ENCODE measurements around the gene TIAL1.

DNA sequence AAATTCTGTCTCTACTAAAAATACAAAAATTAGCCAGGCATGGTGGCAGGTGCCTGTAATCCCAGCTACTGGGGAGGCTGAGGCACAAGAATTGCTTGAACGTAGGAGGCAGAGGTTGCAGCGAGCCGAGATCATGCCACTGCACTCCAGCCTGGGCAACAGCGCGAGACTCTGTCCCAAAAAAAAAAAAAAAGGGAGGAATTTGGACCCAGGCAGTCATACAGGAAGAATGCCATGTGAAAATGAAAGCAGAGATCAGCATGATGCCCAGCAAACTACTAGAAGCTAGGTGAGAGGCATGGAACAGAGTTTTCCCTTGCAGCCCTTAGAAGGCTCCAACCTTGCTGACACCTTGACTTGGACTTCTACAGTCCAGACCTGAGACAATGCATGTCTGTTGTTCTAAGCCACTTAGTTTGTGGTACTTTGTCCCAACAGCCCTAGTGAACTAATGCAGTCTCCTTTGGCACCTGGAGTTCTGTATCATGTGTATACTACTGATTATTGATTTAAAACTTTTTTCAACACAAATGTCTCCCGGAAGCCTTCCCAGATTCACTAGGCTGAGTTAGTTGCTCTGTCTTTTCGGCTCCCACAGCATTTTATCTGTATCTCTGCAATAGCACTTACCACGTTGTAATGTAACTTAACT is 44.2 kb upstream of the TIAL1 start:
- TF ChIP-seq, protein P1, sequence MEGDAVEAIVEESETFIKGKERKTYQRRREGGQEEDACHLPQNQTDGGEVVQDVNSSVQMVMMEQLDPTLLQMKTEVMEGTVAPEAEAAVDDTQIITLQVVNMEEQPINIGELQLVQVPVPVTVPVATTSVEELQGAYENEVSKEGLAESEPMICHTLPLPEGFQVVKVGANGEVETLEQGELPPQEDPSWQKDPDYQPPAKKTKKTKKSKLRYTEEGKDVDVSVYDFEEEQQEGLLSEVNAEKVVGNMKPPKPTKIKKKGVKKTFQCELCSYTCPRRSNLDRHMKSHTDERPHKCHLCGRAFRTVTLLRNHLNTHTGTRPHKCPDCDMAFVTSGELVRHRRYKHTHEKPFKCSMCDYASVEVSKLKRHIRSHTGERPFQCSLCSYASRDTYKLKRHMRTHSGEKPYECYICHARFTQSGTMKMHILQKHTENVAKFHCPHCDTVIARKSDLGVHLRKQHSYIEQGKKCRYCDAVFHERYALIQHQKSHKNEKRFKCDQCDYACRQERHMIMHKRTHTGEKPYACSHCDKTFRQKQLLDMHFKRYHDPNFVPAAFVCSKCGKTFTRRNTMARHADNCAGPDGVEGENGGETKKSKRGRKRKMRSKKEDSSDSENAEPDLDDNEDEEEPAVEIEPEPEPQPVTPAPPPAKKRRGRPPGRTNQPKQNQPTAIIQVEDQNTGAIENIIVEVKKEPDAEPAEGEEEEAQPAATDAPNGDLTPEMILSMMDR (IDR thresholded peaks at IDR 0.05; ENCODE audit: low read depth, low read length, missing input control) = no peak
- peak; percentile 35 for TF ChIP-seq YY1 (IDR thresholded peaks at IDR 0.05)
